ENCODE results near the gene FBXO28.
"Not testable (repeated sequence)": the region's sequence is repeated elsewhere in the genome, so short reads cannot be mapped to it uniquely, and the experiment has no call there.

The FBXO28 gene

DNA sequence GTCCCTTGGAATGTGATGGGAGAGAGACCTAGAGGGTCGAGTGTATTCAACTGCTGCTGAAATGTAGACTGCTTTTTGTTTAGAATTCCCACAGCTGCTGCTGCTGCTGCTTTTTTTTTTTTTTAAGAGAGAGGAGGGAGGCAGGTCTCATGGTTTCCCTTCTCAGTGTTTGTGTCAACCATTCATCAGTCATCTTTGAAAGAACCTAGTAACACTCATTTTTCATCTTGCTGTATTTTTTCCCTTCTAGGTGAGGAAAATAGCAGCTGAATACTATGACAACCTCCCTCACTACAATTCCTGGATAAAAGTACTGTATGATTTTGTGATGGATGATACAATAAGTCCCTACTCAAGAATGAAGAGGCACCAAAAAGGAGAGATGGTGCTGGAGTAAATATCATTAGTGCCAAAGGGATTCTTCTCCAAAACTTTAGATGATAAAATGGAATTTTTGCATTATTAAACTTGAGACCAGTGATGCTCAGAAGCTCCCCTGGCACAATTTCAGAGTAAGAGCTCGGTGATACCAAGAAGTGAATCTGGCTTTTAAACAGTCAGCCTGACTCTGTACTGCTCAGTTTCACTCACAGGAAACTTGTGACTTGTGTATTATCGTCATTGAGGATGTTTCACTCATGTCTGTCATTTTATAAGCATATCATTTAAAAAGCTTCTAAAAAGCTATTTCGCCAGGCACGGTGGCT is 78.3 kb downstream of the FBXO28 start:
- no peak for DNase-seq

DNA sequence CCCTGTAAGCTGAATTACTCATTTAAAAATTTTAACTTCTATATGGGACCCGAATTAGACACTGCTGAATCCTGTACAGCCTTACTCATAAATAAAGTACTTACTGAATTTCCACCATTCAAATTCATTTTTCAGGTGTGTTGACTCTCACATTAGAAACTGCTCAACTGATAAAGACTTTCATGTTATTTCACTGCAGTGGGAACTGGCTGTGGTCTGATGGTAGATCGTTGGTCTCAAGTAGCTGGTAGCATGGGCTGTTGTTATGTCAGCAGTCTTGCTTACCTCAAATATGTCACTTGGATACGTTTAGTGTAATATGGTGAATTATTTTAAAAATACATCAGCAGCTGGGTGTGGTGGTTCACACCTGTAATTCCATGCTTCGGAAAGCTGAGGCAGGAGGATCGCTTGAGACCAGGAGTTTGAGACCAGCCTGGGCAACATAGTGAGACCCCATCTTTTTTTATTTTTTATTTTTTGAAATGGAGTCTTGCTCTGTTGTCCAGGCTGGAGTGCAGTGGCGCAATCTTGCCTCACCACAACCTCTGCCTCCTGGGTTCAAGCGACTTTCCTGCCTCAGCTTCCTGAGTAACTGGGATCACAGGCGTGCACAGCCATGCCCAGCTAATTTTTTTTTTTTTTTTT is 79.5 kb downstream of the FBXO28 start:
- DNase-seq: no peak

DNA sequence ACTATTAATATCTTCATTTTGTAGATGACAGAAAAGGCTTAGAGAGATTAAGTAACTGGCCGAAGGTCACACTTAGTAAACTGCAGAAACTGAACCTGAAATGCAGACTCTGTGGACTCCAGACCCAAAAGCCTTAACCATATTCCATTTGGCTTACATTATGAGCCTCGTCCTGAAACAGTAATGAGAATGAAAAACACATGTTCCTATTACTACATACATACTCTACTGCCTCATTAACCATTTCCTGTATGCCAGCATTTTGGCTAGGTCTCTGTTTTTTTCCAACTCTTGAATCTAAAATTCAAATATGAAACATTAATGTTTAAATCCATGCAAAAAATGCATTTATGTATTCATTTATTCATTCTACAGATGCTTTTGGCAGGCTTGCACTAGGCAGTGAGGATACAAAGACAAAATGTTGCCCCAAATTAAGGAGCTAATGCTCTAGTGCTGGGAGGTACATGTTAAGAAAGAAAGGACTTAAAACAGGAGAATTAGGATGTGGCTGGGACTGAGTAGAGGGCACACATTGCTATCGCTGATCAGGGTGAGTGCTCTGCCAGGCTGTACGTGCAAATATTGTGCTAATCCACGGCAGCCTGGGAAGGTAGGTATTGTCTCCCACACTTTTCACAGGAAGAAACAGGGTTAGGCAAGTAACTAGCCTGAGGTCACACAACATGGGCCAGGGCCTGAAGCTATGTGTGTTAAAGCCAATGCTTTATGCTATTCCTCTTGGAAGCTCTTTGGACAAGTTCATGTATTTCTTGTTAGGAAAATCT is 83.1 kb downstream of the FBXO28 start:
- no peak for DNase-seq

DNA sequence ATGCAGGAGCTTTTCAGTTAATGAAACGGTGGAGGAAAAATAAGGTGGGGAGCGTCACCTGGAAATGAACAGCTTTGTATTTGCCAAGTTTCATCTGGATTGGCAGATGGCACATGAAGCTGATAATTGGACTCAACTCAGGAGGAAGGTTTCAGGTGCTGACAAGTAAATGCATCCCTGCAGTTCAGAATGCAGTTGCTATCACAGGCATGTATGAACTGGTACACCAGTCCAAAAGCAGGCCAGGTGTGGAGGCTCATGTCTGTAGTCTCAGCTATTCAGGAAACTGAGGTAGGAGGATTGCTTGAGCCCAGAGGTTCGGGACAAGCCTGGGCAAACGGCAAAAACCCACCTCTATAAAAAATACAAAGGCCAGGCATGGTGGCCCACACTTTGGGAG is 84.7 kb downstream of the FBXO28 start:
- no peak for DNase-seq

DNA sequence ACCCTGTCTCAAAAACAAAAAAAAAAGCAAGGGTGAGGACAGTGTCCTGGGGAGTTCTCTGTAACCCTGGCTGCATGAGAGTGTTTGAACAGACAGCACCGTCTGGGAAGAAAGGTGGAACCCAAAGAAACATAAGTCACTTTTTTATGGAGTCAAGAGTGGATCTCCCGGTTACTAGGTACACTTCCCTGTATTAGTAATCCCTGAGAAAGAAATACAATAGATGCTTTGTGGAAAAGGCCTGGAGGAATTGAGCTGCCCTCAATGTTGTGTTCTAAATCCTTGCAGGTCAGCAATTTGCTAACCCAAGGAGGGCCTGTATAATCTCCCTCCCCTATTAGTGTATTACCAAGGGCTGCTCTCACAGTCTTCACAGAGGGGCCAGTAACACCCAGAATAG is 85.8 kb downstream of the FBXO28 start:
- DNase-seq: no peak

DNA sequence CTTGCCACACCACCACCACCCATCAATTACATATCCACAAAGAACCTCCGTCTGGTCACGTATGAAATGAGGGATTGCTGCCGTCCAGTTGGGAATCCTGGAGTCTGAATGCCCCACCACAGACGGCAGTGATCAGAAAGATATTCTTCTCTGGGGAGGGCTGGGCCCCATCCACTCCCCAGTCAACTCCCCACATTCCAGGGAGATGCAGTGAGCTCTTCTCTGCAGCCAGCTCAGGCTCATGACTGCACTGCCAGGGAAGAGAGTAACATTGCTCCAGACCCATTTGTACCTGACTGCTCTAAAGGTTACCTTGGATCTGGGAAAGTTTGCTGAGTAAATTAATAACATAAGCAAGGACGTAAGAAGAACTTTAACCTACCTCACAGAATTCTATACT is 87.5 kb downstream of the FBXO28 start:
- DNase-seq: no peak

DNA sequence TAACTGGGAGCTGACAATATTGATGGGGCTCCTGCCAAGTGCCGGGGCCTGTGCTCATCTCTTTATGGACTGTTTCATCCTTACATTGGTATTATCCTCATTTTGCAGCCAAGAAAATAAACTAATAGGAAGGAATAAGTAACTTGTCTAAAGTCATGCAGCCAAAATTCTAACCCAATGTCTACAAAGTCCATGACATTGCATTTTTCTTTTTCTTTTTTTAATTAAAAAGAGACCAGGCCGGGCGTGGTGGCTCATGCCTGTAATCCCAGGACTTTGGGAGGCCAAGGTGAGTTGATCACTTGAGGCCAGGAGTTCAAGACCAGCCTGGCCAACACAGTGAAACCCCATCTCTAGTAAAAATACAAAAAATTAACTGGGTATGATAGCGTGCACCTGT is 87.9 kb downstream of the FBXO28 start:
- no peak for DNase-seq

DNA sequence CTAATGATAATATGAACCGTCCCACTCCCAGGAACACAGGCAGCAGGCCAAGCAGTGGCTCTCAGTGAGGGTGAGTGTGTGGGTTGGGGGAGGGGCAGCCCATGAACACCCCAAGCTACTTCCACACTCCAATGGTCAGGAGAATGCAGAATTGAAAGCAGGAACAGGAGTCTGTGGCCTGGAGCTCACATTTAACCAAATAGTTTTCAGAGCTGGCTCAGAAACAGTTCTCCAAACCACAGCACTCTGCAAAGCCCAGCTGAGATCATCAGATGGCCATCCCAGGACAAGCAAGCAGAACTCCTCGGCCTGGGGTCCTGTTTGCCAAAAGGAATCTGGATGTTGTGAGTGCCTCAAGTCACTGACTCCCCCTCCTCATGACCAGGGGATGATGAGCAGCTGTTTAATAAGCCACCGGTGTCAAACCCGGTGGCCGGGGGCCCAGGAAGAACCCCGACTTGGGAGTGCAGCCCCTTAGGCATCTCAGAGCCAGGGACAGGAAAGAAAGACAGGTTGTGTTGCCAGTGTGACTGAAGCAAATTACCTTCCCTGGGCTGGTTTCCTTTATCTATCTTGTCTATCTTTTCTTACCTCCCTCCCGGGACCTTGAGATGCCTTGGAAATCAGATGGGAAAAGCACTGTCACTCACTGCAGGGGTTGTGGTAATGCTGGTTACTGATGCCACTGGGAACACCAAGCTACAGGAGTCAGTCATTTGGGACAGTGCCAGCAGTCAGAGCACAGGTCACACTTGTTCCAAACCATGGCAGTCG is 89.5 kb downstream of the FBXO28 start:
- no peak for DNase-seq

DNA sequence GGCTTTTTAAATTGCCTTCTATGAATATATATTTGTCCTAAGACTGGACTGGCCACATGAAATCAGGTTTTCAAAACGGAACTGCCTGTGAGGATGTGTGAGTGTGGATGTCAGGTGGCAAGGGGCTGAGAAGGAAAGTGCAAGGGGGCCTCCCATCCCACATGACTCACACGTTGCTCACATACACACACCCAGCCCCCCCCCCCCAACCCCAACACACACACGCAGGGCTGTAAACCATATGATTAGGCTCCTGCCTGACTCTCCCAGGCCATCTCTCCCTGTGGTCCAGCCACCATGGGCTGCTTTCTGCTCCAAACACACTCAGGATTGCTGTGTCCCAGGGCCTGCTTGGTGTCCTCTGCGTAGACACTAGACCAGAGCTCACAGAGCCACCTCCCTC is 91.5 kb downstream of the FBXO28 start:
- peak; percentile 56 for DNase-seq

DNA sequence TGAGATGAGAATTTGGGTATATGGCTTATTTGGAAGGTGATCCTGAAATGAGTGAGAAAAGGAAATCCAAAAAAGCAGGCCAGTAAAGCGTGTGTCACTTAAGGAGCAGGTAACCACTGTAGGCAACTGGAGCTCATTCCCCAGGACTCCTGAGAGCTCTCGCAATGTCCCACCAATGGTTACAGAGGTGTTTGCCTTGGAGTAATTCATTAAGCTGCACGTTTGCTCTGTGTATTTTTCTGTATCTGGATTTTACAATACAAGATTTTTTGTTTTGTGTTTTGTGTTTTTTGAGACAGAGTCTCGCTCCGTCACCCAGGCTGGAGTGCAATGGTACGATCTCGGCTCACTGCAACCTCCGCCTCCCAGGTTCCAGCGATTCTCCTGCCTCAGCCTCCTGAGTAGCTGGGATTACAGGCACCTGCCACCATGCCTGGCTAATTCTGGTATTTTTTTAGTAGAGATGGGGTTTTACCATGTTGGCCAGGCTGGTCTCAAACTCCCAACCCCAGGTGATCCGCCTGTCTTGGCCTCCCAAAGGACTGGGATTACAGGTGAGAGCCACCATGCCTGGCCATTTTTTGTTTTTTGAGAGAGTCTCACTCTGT is 92.1 kb downstream of the FBXO28 start:
- not testable (repeated sequence) for DNase-seq

DNA sequence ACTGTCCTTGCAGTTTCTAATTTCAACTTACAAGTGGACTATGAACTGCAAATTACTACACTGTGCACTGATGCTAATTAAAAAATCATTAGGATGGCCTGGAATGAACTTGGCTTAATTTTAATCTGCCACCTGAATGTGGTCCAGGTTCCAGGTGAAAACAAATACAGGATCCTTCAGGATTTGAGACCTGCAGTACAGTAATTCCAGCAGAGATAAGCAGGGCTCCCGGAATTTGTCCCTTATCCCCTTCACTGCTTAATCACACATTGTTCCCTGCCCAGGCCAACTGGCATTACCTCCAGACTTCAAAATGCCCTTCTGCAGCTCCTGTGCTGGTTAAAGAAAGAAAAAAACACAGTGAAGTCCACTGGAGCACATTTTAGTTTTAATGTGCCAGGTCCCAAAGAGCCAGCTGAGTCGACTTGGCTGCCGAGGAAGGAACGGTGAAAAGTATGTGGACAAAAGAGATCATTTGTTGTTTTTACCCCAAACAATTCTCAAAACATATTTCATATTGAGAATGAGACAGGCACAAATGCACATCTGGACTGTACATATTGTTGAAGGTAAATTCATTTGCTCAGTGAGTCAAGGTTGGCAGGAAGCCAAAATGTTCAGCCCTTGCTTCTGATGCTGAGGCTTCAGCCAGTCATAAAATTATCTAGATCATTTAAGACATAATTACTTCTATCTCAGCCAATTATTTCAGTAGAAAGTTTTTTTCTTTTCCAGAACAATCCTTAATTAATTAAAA is 97.5 kb downstream of the FBXO28 start:
- peak; percentile 83 for DNase-seq
